Activated CD8-positive, alpha-beta memory T cell treated with anti-CD3 and anti-CD28 coated beads, Interleukin-2, amount 10 ng/mL, durations not matched to agents 7 days and 5 days (primary cell): ENCODE measurements around the gene TP53TG5. TPM values are rescaled to one million over a fixed set of nuclear protein-coding genes. Genes with fewer than 3 reads are reported as not detected.
A peak's percentile ranks its signal among the peaks of the same experiment; 100 is the strongest.

Source experiments
- ATAC-seq: fragments of 150-1000 bp; cut with Tn5 transposase; one replicate; pipeline ENCODE4 v1.10.0; 2021; ENCODE audit warnings: moderate library complexity
- CTCF ChIA-PET: fragments of 350-600 bp; sonication (Branson Sonifier 250); formaldehyde crosslinking; loops from one replicate; lab custom pipeline; 2021; ENCODE audit warnings: antibody characterized with exemption; lab: Charles Lee
- DNase-seq: peaks from one replicate; pipeline ENCODE4 v3.0.0-alpha.2; 2020
- H3K27ac Mint-ChIP-seq: one replicate; pipeline ENCODE4 v1.8.0; 2021; ENCODE audit warnings: mild to moderate bottlenecking, mixed read lengths
- H3K27me3 Mint-ChIP-seq: one replicate; pipeline ENCODE4 v1.8.0; 2021; ENCODE audit warnings: mixed read lengths
- H3K36me3 Mint-ChIP-seq: one replicate; pipeline ENCODE4 v1.8.0; 2021; ENCODE audit warnings: mild to moderate bottlenecking, mixed read lengths
- H3K4me1 Mint-ChIP-seq: one replicate; pipeline ENCODE4 v1.8.0; 2021; ENCODE audit warnings: mixed read lengths
- H3K4me3 Mint-ChIP-seq: one replicate; pipeline ENCODE4 v1.8.0; 2021; ENCODE audit warnings: mild to moderate bottlenecking, moderate library complexity, mixed read lengths
- H3K9me3 Mint-ChIP-seq: one replicate; pipeline ENCODE4 v1.8.0; 2022; ENCODE audit warnings: low read depth, mixed read lengths
- total RNA-seq, 2 experiments: library from RNA; stranded (reverse); gene quantifications; one replicate each; pipeline ENCODE4 v1.2.3, GENCODE V29; 2021

Gene TP53TG5
- total RNA-seq, 2 experiments from 2014 or later = 0.15 TPM; not detected in 1

DNA sequence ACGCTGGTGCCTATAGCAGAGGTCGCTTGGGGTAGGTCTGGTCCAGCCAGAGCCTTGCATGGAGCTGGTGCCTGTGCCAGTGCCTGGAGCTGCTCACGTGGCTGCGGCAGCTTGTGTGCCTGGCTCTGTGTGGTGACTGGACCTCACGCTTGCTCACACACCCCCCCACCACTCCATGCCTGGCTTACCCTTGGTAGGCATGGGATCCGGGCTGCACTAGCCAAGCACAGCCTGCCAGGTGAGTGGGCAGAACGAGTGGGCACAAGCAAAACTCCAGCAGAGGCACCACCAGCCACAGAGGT lies 16.9 kb upstream of the TP53TG5 start:
- H3K27me3 Mint-ChIP-seq = no peaks in the 10 kb centered on the region
- ATAC-seq = no peak
- no peak for DNase-seq
- peaks cover 9% of the 10 kb centered on the region for H3K4me1 Mint-ChIP-seq
- H3K4me3 Mint-ChIP-seq = no peak overlapping the region
- H3K9me3 Mint-ChIP-seq = peaks cover 11% of the 10 kb centered on the region
- CTCF ChIA-PET = no interaction called here
- no peak overlapping the region for H3K27ac Mint-ChIP-seq
- H3K36me3 Mint-ChIP-seq = peaks cover 8% of the 10 kb centered on the region

DNA sequence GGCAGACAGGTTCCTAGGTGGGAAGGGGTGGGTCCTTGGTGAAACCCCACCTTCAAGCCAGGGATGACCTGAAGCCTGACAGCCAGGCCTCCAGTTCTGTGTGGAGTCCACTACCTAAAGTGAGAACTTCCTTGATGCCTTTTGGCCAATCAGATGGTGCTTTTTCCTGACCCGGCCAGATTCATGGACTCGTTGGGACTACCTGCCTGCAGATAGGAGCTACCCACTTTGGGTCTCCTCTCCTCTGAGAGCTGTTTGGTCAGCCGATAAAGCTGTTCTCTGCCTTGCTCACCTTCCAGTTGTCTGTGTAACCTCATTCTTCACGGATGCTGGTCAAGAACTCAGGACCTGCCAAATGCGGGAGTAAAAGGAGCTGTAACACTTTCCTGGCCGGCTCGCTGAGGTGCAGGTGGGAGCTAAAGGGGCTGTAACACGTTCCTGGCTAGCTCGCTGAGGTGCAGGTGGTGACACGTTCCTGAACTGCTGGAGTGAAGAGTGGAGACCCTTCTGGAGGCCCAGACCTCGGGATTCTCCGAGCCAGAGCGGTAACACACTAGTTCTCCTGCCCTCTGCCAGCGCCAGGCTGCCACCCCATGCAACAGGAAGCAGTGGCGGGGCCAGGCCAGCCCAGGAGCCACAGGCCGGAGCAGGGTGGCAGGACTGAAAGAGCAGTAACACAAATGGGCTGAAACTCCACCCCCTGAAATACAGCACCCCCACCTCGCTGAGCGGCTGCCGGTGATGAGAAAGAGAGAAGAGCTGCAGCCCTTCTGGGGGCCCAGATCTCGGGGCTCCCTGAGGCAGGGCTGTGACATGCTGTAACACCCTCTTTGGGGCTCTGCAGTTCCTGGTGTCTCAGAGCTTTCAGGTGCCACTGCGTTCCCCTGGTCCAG lies 16.3 kb upstream of the TP53TG5 start:
- Mint-ChIP-seq H3K27me3 (no peaks in the 10 kb centered on the region), H3K9me3 (peaks cover 5% of the 10 kb centered on the region), H3K27ac (no peak overlapping the region), H3K36me3 (peaks cover 2% of the 10 kb centered on the region), H3K4me3 (no peak overlapping the region), H3K4me1 (peaks cover 9% of the 10 kb centered on the region)
- DNase-seq (no peak), ATAC-seq (no peak)
- CTCF ChIA-PET = interaction anchor here (1.2 kb wide), 1 partner anchor 9 kb away, joined by 3 read pairs; no protein-coding TSS in a partner anchor

GRCh38 chr20:45392733-45393132 lies 14.6 kb upstream of the TP53TG5 start:
- Mint-ChIP-seq H3K4me3 (no peak overlapping the region), H3K27me3 (no peaks in the 10 kb centered on the region), H3K27ac (no peak overlapping the region), H3K4me1 (peaks cover 7% of the 10 kb centered on the region), H3K36me3 (peaks cover 1% of the 10 kb centered on the region), H3K9me3 (peaks cover 3% of the 10 kb centered on the region)
- ATAC-seq = no peak
- CTCF ChIA-PET = interaction anchor here (2.9 kb wide), 1 partner anchor 19 kb away, joined by 13 read pairs; no protein-coding TSS in a partner anchor
- DNase-seq = no peak

GRCh38 chr20:45391559-45391958 lies 13.4 kb upstream of the TP53TG5 start:
- Mint-ChIP-seq H3K9me3 (peaks cover 6% of the 10 kb centered on the region), H3K4me1 (peaks cover 7% of the 10 kb centered on the region), H3K36me3 (peaks cover 7% of the 10 kb centered on the region), H3K27me3 (no peaks in the 10 kb centered on the region), H3K4me3 (no peak overlapping the region), H3K27ac (no peak overlapping the region)
- CTCF ChIA-PET = interaction anchor here (0.7 to 2.9 kb wide), 2 partner anchors 18 to 45 kb away, joined by 3 to 13 read pairs; no protein-coding TSS in a partner anchor
- DNase-seq = no peak
- no peak for ATAC-seq

DNA sequence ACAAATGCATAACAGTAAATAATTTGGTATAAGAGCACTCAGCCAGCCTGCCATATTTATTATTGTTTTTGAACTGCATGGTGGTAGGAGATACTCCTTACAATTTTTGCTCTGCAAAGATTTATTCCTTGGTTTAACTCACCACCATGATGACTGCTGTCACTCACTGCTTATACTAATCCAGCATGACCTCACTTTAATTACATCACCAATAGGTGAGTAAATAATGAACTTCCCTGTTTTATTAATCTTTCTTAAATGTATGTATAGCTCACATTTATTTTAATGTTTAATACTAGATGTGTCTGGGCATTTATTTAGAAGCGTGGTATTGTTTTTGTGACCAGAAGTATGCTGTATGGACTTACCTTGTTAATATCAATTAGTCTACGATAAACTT lies 12.8 kb upstream of the TP53TG5 start:
- no peaks in the 10 kb centered on the region for H3K27me3 Mint-ChIP-seq
- DNase-seq = no peak
- H3K9me3 Mint-ChIP-seq = peaks cover 6% of the 10 kb centered on the region
- no peak overlapping the region for H3K27ac Mint-ChIP-seq
- ATAC-seq = no peak
- H3K4me1 Mint-ChIP-seq = peaks cover 7% of the 10 kb centered on the region
- peaks cover 7% of the 10 kb centered on the region for H3K36me3 Mint-ChIP-seq
- no peak overlapping the region for H3K4me3 Mint-ChIP-seq
- CTCF ChIA-PET = interaction anchor here (0.7 to 2.9 kb wide), 2 partner anchors 17 to 46 kb away, joined by 3 to 13 read pairs; no protein-coding TSS in a partner anchor

- no peaks in the 10 kb centered on the region for H3K27me3 Mint-ChIP-seq
- H3K4me1 Mint-ChIP-seq = peaks cover 7% of the 10 kb centered on the region
- H3K27ac Mint-ChIP-seq = no peak overlapping the region
- no peak overlapping the region for H3K4me3 Mint-ChIP-seq
- ATAC-seq (no peak), DNase-seq (no peak)
- H3K9me3 Mint-ChIP-seq = peaks cover 6% of the 10 kb centered on the region
- peaks cover 7% of the 10 kb centered on the region for H3K36me3 Mint-ChIP-seq
- CTCF ChIA-PET = no interaction called here
Measured at GRCh38 chr20:45387274-45387673, 9.1 kb upstream of the TP53TG5 start.

DNA sequence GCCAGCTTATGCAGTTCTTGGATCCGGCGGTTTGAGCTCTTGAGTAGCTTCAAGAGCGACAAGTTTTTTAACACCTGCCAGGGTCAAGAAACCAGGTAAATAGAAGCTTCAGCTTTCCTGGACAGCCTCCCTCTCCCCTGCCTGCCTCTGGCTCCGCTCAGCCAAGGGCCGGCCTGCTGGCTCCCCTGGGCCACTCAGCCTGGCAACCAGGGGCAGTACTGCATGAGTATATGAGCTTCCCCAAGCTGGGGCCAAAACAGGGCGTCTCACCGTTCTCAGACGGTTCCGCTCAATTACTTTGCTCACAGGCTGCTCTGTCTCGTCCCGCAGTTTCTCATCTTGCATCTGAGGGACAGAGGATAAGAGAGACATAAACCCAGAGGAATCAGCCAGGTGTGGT lies 856 bp downstream of the TP53TG5 start:
- DNase-seq (no peak), ATAC-seq (no peak)
- Mint-ChIP-seq H3K4me3 (no peak overlapping the region), H3K27ac (no peak overlapping the region), H3K27me3 (no peaks in the 10 kb centered on the region), H3K4me1 (peaks cover 20% of the 10 kb centered on the region), H3K9me3 (no peaks in the 10 kb centered on the region), H3K36me3 (no peaks in the 10 kb centered on the region)
- CTCF ChIA-PET = interaction anchor here (1.0 to 19.3 kb wide), 3 partner anchors 57 to 83 kb away, joined by 3 to 478 read pairs (median 3); no protein-coding TSS in a partner anchor

DNA sequence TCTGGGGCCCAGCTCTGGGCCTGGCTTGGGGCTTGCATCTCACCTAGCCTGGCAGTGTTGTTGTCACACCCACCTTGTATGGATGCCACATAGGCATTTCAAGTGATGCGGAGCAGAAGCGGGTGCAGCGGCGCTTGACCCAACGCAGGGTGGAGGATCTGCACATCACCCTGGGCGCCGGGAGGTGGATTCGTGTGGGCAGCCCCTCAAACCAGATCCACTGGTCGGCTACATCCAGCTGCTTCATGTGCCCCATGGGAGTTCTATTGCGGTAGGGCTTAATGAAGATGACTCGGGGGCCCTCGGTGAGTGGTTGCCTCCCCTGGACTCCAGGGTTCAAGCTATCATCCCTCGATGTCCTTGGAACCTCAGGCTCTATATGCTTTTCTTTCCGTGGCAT lies 3.2 kb downstream of the TP53TG5 start:
- no peaks in the 10 kb centered on the region for H3K36me3 Mint-ChIP-seq
- H3K9me3 Mint-ChIP-seq = no peaks in the 10 kb centered on the region
- CTCF ChIA-PET = interaction anchor here (0.8 to 19.3 kb wide), 15 partner anchors 13 to 396 kb away, joined by 3 to 478 read pairs (median 15); partner anchors contain the start of genes DBNDD2, PIGT and SYS1
- H3K27me3 Mint-ChIP-seq = no peaks in the 10 kb centered on the region
- no peak overlapping the region for H3K4me3 Mint-ChIP-seq
- H3K27ac Mint-ChIP-seq = no peak overlapping the region
- H3K4me1 Mint-ChIP-seq = peaks cover 20% of the 10 kb centered on the region
- DNase-seq = no peak
- no peak for ATAC-seq

GRCh38 chr20:45374101-45374467 lies 4.0 kb downstream of the TP53TG5 start:
- H3K4me3 Mint-ChIP-seq = peak overlapping the region; percentile 78
- H3K4me1 Mint-ChIP-seq = peaks cover 21% of the 10 kb centered on the region
- H3K27ac Mint-ChIP-seq = peak overlapping the region; percentile 90
- no peaks in the 10 kb centered on the region for H3K27me3 Mint-ChIP-seq
- CTCF ChIA-PET = interaction anchor here (0.8 to 19.3 kb wide), 37 partner anchors 9 to 424 kb away, joined by 3 to 478 read pairs (median 6); partner anchors contain the start of genes DBNDD2, PIGT, SDC4 and SYS1
- DNase-seq (no peak), ATAC-seq (no peak)
- H3K9me3 Mint-ChIP-seq = no peaks in the 10 kb centered on the region
- H3K36me3 Mint-ChIP-seq = no peaks in the 10 kb centered on the region

- ATAC-seq (peak; percentile 95), DNase-seq (peak; percentile 92)
- Mint-ChIP-seq H3K27ac (peak overlapping the region; percentile 90), H3K27me3 (no peaks in the 10 kb centered on the region), H3K4me3 (peak overlapping the region; percentile 78), H3K36me3 (no peaks in the 10 kb centered on the region), H3K9me3 (no peaks in the 10 kb centered on the region), H3K4me1 (peaks cover 27% of the 10 kb centered on the region)
- CTCF ChIA-PET = interaction anchor here (0.6 to 19.3 kb wide), 39 partner anchors 9 to 426 kb away, joined by 3 to 478 read pairs (median 6); partner anchors contain the start of genes DBNDD2, PIGT, SDC4 and SYS1
Measured at GRCh38 chr20:45373353-45374100, 4.6 kb downstream of the TP53TG5 start.

DNA sequence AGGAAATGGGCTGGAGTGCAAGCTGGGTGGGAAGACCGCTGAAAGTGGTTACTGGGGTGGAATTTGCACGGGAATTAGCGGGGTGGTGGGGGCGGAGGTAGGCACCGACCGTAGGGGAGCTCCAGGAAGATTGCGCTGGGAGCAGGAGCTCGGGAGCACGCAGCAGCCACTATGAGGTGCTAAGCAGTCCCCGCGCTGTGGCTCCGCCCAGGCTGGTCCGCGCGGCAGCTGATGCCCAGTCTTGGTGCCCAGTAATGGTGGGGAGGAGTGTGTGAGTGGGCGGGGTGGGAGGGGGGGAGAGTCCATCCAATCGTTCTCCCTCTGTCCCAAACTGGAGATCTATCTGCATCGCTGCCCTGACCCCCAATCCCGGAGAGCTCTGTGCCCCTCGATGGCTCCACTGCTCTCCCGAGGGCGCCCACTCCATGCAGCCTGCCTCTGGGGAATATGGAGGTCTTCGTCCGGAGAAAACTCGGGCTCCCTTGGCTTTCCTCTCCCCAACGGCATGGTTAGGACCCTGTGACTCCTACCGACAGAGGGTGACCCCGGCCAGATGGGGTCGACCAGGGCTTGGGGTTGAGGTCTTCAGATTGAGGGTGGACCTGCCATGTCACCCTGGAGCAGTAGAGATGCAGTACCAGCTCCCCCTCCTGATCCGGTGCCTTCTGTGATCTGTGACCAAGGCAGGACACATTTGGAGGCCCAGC lies 5.3 kb downstream of the TP53TG5 start:
- Mint-ChIP-seq H3K4me1 (peaks cover 34% of the 10 kb centered on the region), H3K27me3 (no peaks in the 10 kb centered on the region), H3K4me3 (peak overlapping the region; percentile 78), H3K36me3 (peaks cover 7% of the 10 kb centered on the region), H3K27ac (peak overlapping the region; percentile 90), H3K9me3 (no peaks in the 10 kb centered on the region)
- ATAC-seq = no peak
- CTCF ChIA-PET = interaction anchor here (0.6 to 19.3 kb wide), 30 partner anchors 11 to 586 kb away, joined by 3 to 478 read pairs (median 9); partner anchors contain the start of genes DBNDD2, PIGT and SYS1
- DNase-seq = peak; percentile 38

DNA sequence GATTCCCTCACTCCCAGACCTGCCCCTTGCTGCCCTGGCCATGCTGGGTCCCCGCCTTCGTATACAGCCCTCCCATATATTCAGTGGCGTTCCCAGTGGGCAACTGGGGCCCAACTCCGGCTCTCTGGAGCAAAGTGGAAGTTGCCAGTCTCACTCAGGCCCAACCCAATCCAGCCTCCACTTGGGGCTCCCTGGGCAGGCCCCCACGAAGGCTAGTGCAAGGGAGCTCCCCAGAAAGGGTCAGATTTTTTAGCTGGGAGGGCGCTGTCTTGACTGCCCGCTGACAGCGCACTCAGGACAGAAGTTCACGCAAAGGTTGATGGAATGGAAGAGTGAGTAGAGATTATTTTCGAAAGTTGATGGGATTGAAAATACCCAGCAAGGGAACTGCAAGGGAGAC lies 5.9 kb downstream of the TP53TG5 start:
- DNase-seq (peak; percentile 33), ATAC-seq (no peak)
- H3K27ac Mint-ChIP-seq = peak overlapping the region; percentile 40
- no peaks in the 10 kb centered on the region for H3K27me3 Mint-ChIP-seq
- peaks cover 40% of the 10 kb centered on the region for H3K4me1 Mint-ChIP-seq
- no peaks in the 10 kb centered on the region for H3K9me3 Mint-ChIP-seq
- peaks cover 10% of the 10 kb centered on the region for H3K36me3 Mint-ChIP-seq
- no peak overlapping the region for H3K4me3 Mint-ChIP-seq
- CTCF ChIA-PET = interaction anchor here (0.9 to 19.3 kb wide), 12 partner anchors 10 to 587 kb away, joined by 3 to 478 read pairs (median 19); partner anchors contain the start of genes DBNDD2, PIGT and SYS1
